NCI-H187 treated with DMSO at 0.1 percent for 48 hours (cell line): Measurements from ENCODE around the gene STYK1.
A peak's percentile ranks its signal among the peaks of the same experiment; 100 is the strongest.
"Not testable (repeated sequence)": the region's sequence is repeated elsewhere in the genome, so short reads cannot be mapped to it uniquely, and the experiment has no call there.

Source experiments
- DNase-seq: peaks from one replicate; lab custom pipeline; 2025; lab: John Stamatoyannopoulos, UW

STYK1 gene

DNA sequence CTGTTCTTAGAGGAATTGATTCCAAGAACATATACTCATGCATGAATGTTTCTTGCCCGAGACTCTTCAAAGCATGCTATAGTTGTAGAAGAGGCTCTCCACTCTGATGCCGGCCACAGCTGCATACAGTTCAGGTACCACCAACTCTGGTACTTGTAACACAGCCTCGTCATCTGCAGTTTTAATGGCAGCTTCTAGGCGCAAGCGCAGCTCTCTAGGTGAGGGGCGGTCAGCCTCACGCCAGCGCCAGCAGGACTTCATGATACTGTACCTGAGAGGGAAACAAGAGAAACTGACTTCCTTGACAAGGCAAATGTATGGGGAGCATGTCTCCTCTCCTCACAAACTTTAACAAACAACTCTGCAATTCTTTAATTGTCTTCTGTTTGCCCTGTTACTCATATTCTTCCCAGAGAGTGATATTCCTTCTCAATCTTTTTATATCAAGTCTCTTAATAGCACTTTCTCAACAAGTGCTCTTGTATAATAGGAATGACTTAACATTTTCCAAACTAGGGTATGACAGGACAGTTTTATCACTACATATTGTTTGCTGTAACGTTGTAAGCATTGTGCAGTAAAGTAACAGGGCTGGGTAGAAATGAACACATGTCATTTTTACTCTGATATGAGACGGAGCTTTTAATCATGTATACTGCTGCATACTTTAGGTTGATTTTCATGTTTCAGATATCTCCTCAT is 53.6 kb downstream of the STYK1 start:
- no peak for DNase-seq

DNA sequence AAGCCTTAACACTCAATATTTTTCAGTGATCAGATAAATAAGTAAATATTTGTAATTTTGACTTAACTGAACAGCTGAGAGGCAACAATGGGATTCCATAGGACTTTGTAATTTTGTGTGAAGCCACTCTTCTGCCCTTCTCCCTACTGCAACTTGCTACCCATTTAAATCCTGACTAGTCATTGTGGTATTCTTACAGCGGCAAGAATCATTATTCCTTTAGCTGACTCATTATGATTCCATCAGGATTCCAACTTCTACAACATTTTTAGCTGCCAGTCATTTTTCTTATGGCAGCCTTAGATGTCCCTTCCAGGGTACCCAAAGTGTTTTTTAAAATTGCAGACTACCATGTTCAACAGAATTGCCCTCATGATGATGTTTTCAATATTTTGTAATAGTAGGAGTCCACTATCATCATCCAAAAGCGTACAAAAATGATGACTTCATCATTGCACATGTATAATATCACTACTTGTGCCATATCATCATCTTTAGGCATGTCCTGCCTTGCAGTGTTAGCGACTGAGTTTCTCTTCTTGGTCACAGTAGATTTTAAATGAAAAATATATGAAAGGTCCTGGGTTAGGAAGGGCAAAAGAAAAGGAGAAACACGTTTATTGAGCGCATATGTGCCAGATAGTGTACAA is 55.4 kb downstream of the STYK1 start:
- DNase-seq = no peak

DNA sequence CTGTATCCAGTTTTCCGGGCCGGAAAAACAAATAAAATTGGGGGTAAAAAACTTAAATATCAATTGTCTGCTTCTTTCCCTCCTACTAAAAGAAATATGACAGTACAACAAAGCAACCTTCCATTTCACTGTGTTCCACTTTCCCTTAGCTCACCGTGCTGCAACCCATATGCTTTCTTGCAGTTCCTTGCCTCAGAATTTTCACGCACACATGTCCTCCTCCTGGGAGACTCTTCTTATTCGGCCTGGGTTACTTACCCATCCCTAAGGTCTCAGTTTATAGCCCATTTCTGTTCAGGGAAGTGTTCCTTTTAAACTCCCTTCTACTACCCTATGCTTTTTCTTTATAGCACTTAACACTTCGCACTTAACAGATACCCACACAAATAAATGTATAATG is 56.0 kb downstream of the STYK1 start:
- no peak for DNase-seq

DNA sequence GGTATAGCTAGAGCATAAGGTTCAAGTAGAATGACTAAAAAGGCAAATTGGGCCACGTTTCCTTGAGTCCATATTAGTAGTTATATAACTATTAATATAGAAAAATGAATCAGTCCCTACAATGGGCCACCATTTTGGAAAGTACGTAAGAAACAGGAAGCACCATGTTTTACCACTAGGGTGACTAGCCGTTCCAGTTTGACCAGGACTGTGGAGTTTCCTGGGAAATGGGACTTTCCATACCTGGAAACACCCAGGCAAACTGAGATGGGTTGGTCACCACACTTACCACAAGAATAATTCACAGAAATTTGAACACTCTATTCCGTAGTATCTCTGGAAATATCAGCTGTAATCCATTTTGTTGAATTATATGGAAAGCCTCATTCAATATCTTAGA is 58.3 kb downstream of the STYK1 start:
- no peak for DNase-seq

DNA sequence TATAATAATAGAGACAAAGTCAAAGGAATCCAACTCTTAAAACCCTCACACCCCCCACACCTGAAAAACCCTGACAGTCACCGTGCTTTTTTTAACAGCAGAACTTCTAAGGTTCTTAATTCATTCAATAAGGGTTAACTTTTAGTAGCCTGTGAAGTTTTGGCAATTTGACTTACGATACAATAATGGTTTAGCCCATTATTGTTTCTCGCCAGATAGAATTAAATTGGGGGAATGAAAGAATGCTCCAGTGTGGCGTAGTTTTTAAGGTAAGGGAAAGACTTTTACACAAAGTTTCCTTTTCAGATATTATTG is 59.8 kb downstream of the STYK1 start:
- DNase-seq = no peak

DNA sequence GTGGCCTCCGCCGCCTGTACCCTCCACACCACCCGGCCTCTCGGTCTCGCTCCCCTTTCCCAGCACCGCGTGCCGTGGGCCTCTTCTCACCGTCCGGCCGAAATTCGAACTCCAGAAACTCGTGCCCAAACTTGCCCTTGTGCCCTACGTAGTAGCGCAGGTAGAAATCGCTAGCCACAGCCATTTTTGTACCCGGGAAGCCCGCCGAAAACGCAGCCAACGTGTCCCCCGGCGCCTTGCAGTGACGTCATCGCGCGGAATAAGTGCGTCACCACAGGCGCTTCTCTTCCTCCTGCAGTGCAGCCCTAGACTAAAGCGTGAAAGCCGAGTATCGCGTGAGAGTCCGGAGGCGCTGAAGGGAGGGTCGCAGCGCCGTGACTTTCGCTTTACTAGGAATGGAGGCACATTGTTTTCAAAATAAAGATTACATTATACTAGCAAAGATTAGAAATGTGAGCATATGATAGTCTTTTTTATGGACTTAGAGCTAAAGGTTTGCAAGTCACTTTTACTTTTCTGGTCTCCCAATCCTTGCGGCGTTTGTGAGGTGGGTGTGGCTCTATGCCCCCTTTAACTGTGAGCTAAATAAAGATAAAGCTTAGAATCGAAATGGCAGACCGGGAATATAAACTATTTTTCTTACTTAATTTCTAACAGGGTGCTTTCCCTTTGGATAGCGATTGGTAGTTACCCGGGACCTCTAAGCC is 60.4 kb downstream of the STYK1 start, which contains the start of gene MAGOHB:
Gene MAGOHB, minus strand, starts transcription at position 261 of the 707 bp plus-strand sequence. Its CDS starts 77 bp downstream, at position 184.
- peak; percentile 52 for DNase-seq

DNA sequence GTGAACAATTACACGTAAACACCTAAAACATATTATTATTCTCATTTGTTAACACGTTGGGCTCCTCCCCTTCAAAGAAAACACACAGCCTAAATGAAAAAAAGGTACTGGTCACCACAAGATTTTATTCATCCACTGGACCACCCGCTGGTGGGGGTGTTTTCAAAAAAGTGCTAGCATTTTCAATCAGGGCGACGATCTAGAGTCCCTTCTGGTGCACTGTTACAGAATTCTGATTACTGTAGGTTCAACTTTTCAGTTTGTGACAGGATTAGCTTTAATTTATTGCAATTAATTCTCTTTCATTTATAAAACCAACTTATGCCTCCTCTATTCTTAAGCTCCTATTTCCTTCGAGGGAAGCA is 60.9 kb downstream of the STYK1 start:
- DNase-seq = no peak

DNA sequence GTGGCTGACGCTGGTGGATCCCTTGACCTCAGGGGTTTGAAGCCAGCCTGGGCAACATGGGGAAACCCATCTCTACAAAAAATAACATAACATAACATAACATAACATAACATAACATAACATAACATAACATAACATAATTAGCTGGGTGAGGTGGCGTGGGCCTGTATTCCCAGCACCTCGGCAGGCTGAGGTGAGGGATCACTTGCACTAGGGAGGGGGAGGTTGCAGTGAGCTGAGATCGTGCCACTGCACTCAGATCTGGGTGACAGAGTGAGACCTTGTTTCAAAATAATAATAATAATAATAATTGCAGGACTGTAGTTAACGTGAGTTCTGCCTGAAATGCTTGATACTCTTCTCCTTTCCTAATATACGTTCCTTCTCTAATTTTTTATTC is 61.7 kb downstream of the STYK1 start:
- no peak for DNase-seq

DNA sequence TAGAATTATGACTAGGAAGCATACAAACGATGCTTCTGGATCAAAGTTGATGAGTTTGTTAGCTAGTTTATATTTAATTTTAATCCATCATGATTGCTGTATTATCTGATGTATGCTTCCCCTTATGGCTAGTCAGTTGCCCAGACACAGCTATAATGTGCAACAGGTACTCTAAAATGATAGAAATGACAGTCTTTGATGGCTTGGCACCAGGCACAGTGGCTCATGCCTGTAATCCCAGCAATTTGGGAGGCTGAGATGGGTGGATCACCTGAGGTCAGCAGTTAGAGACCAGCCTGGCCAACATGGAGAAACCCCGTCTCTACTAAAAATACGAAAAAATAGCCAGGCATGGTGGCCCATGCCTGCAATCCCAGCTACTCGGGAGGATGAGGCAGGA is 62.6 kb downstream of the STYK1 start:
- not testable (repeated sequence) for DNase-seq

DNA sequence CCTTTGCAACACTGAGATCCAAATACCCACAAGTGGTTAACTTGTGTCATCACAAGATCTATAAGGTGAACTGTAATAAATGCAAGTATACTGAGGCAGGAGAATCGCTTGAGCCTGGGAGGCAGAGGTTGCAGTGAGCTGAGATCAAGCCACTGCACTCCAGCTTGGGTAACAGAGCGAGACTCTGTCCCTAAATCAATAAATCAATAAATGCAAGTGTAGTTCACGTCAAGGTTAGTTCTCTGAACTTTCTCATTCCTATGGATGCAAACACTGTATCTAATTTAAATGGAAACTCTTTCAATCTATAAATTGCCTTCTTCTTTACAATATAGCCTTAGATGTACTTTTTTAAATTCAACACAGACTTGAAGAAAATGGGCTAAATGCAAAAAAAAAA is 63.7 kb downstream of the STYK1 start:
- no peak for DNase-seq

DNA sequence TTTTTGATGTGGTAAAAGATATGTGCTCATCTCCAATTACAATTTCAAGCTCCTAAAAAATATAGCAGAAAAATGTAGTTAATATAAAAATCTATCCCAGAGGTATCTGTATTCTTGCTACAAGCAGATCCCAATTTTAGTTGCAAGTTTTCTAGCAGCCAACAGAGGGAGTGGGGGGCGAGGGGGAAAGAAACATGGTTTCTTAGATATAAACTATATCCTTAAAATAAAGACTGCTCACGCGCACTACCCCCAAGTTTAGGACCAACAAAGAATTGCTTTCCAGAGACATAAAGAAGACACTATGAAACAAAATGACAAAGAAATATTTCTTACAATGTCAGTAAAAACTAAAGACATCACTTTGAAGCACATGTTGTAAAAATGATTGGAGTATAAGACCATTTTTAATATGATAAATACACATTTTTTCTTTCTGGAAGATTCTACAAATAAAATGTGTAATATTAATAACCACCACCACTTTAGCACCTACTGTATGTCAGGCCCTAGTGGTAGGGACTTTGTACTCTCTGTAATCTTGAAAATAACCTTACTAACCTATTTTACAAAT is 65.9 kb downstream of the STYK1 start:
- no peak for DNase-seq

DNA sequence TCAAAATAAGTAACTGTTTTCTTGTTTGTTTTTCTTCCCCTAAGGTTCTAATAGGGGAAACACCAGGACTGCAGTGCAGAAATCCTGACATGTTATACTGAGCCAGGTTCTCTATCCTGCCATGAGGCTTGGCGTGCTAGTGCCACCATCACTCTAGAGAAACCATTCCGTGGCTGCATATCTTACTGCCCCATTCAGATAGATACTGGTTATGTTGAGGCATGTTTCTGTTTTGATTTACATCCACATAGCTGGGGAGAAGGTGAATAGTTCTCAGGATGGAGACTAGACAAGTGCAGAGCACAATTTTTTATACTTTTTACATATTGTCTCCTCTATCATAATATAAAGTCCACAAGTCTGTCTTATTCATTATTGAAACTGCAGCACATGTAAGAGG is 72.0 kb downstream of the STYK1 start:
- no peak for DNase-seq

DNA sequence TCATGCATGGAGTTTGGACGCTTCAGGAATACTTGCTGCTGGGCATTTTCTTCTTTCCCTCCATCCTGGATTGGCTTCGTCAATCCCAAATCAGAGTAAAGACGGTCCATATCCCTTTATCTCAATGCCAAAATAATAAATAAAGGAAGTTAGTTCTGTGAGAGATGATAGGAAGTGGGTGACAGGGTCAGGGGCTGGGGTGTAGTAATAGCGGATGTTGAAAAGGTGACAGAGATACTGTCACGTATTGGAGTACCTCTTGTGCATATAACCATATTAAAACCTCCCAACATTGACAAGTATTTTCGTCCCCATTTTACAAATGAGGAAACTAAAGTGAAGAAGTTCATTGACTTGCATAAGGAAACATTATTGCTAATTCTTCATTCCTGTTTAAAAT is 72.9 kb downstream of the STYK1 start:
- no peak for DNase-seq

DNA sequence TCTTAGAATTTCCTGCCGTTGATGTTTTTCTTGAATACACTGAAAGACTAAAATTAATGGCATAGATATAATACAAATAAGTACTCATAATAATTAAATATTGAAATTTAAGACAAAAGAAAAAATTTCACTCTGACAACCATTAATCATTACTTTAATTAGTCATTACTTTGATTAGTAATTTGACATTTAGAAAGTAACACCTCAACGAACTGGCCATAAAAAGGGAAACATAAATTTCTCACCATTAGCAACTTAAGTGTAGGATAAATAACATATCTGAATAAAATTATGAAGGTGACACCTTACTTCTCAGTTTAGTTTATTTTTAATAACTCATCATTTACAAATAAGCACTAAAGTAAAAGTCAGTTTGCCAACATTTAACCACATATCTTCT is 78.0 kb downstream of the STYK1 start:
- DNase-seq = no peak

DNA sequence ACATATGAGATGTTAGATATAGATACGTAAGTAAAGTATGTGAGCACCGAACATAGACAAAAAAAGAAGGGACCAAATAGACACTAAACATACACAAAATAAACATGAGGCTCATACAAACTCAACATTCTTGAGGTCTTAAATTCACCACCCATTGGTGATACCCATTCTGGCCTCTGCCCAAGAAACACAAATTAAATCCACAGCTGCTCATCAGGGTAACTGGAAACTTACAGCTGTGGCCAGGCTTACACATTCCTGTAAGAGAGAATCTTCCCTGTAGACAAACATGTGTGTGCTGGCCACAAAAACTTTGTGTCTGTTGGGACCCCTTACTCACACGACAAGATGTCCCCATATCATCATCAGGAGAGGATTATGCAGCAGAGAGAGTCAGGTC is 82.9 kb downstream of the STYK1 start:
- DNase-seq = no peak

DNA sequence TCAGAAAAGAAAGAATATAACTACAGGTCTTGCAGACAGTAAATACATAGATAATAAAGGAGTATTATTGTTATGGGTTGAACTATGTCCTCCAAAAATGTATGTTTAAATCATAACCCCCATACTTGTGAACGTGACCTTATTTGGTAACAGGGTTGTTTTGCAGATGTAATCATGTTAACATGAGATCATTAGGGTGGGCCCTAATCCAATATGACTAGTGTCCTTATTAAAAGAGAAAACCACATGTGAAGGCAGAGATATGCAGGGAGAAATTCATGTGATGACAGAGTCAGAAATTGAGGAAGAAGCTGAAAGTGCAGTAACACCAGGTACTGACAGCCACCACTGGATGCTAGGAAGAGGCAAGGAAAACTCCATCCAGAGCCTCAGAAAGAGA is 89.4 kb downstream of the STYK1 start:
- no peak for DNase-seq

DNA sequence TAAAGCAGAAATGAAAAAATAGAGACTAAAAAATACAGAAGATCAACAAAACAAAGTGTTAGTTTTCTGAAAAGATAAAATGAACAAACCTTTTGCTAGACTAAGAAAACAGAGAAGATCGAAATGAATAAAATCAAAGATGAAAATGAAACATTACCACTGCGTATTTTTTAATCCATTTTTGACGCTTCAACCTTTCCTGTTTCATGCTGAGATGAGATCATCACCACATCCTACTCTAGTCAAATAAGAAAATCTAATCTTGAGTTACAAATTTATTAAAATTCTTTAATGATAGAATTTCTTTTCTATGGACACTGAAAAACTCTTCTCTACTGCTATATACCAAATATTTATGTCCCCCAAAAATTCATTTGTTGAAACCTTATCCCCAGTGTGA is 91.1 kb downstream of the STYK1 start:
- no peak for DNase-seq

DNA sequence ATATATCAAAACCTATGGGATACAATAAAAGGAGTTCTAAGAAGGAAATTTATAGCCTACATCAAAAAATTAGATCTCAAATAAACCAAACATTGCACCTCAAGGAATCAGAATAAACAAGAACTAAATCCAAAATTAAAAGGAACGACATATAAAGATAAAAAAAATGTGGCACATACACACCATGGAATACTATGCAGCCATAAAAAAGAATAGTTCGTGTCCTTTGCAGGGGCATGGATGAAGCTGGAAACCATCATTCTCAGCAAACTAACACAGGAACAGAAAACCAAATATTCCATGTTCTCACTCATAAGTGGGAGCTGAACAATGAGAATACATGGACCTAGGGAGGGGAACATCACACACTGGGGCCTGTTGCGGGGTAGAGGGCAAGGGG is 91.7 kb downstream of the STYK1 start:
- DNase-seq = not testable (repeated sequence)

DNA sequence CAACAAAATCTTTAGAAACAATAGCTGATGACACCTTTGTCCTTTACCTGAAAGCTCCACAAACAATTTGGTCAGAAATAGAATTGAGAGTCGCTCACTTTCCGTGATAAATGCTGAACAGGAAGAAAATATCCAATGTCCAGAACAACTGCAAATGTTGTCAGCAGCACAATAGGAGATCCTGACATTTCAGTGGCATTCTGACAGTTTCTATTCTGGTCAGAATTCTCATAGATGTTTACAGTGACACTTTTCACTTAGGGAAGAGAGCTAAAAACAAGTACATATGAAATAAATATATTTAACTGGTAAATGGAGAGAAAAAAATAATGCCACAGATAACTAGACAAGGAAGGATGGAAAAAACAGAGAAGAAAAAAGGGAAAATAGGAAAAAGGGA is 99.5 kb downstream of the STYK1 start:
- no peak for DNase-seq

DNA sequence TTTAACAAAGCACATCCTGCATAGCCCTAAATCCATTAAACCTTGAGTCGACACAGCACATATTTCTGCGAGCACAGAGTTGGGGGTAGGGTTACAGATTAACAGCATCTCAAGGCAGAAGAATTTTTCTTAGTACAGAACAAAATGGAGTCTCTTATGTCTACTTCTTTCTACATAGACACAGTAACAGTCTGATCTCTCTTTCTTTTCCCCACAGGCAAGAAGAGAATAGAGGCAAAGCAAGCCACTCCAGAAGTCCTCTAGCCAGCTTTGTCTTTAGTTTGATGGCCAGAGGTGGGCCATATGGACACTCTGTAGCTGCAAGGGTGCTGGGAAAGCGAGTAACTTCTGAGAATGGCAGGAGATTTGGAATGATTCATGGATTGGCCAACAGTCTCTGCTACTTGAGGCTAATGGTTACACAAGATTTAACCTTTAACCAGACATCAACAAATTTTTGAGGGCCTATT is 101.8 kb downstream of the STYK1 start:
- DNase-seq = not testable (repeated sequence)

DNA sequence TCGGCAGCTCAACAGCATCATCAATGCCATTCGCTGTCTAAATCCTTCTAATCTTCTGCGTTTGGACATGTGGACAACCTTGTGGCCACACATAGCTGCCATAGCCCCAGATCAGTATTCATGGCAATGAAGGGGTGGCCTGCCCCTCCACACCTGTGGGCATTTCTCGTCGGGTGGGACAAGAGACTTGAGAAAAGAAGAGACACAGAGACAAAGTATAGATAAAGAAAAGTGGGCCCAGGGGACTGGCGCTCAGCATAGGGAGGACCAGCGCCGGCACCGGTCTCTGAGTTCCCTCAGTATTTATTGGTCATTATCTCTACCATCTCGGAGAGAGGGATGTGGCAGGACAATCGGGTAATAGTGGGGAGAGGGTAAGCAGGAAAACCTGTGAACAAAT is 102.7 kb downstream of the STYK1 start:
- no peak for DNase-seq
